Activated T-helper 1 cell treated with Interleukin-2 at 50 U/mL for 16 hours (primary cell): Measurements from ENCODE around the gene HMGB1.

Experiments
- DNase-seq: peaks from one replicate; pipeline ENCODE4 v3.0.0-alpha.2; 2020; ENCODE audit warnings: low read depth

HMGB1 gene

GRCh38 chr13:30465593-30466357, at the start of gene HMGB1:
Gene HMGB1 (minus strand): TSS chr13:30465936. CDS start chr13:30463680, 2,256 bp downstream.
- DNase-seq: peak; percentile 91

GRCh38 chr13:30510811-30511371, 45.2 kb upstream of the HMGB1 start:
- DNase-seq: no peak

DNA sequence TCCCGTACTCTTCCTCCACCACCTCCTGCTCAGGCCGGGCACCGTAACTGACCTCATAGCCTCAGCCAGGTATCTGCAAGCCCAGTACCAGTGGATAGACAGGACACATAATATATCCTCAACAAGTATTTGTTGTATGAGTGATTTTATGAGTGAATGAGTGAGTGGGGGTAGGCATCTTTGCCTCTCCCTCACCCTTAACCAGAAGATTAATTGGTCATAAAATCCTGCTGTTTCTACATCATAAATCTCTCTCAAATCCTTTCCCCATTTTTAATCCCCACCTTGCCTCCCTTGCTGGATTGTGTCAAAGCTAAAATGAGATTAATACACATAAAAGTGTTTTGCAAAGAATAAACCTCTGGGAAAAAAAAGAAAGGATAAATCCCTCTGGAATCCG, 44.4 kb upstream of the HMGB1 start:
- DNase-seq: no peak

DNA sequence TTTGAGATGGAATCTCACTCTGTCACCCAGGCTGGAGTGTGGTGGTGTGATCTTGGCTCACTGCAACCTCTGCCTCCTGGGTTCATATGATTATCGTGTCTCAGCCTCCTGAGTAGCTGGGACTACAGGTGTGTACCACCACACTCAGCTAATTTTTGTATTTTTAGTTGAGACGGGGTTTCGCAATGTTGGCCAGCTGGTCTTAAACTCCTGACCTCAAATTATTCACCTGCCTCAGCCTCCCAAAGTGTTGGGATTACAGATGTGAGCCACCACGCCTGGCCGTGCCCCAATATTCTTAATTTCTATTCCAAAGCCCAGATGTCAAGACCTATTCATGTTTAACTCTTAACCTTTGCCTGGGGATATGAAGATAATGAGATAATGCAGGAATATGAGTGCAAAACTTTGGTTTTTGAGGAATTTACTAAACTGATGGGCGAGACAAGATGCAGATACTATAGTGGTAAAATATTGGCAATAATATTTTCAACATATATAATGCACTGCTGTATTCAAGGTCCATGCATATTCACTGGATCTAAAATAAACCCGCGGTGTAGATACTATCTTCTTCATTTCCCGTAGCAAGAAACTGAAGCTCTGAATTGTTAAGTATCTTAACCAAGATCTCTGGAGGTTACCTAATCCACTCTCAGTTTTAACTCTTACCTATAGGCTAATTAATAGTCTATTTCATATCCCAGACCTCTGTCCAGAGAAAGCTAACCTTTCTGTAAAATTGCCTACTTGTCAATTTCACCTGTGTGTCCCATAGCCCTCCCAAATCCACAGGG, 43.7 kb upstream of the HMGB1 start:
- DNase-seq: no peak

GRCh38 chr13:30504081-30504480, 38.3 kb upstream of the HMGB1 start:
- DNase-seq: no peak

- no peak for DNase-seq
Observed at GRCh38 chr13:30502237-30502636, 36.5 kb upstream of the HMGB1 start.

DNA sequence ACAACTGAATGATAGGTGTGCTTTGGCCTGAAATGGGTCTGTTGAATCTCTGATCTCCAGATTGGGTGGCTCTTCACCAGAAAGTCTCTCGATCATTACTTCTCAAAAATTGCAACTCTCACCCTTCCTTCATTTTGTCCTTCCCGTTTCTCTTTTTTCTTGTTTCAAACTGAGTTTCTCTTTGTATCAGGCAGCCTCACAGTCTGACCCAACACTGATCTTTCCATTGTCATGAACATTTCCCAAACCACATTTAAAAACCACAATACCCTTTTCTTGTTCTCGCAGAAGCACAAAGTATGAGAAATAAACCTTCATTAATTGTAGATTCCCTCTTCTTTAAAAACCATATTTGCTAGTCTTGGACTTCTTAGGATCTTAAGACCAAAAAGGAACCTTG, 33.6 kb upstream of the HMGB1 start:
- DNase-seq: no peak

DNA sequence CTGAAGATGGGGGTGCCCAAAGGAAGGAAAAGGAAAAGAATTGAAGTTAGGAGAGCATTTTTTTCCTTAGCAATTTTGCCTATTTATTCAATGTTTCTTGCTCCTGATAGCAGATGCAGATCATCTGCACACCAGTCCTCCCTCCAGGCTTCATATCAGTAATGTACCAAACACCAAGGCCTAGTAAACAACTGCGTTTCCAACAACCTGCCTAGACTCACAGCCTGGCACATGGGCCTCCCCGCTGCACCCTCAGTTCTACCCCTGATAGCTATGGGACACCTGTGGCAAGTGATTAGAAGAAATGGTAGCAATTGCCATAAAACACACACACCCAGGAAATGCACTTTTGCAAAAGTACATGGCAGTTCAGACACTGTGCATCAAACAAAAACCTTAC, 30.4 kb upstream of the HMGB1 start:
- DNase-seq: no peak

DNA sequence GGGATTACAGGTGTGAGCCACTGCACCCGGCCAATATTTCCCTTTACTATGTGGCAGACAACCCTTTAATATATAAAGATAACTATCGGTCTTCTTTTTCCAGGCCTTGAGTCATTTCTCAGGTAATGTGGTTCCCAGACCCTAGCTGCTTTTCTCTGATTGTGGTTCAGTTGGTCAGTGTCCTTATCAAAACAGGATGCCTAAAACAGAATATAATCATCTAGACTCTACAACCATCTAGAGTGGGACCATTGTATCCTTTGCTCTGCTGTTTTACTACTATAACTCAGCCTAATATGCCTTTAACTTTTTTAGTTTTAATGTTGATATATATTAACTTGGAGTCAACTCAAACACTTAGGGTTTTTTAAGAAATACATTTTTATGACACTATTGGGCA, 30.0 kb upstream of the HMGB1 start:
- no peak for DNase-seq

GRCh38 chr13:30493658-30494381, 28.1 kb upstream of the HMGB1 start:
- no peak for DNase-seq

- no peak for DNase-seq
Observed at GRCh38 chr13:30487075-30487470, 21.3 kb upstream of the HMGB1 start.

- no peak for DNase-seq
Observed at GRCh38 chr13:30486230-30487074, 20.7 kb upstream of the HMGB1 start.

GRCh38 chr13:30481241-30481760, 15.6 kb upstream of the HMGB1 start:
- DNase-seq: no peak

- DNase-seq: no peak
Observed at GRCh38 chr13:30480292-30480950, 14.7 kb upstream of the HMGB1 start.

GRCh38 chr13:30479883-30480219, 14.1 kb upstream of the HMGB1 start:
- DNase-seq: no peak

DNA sequence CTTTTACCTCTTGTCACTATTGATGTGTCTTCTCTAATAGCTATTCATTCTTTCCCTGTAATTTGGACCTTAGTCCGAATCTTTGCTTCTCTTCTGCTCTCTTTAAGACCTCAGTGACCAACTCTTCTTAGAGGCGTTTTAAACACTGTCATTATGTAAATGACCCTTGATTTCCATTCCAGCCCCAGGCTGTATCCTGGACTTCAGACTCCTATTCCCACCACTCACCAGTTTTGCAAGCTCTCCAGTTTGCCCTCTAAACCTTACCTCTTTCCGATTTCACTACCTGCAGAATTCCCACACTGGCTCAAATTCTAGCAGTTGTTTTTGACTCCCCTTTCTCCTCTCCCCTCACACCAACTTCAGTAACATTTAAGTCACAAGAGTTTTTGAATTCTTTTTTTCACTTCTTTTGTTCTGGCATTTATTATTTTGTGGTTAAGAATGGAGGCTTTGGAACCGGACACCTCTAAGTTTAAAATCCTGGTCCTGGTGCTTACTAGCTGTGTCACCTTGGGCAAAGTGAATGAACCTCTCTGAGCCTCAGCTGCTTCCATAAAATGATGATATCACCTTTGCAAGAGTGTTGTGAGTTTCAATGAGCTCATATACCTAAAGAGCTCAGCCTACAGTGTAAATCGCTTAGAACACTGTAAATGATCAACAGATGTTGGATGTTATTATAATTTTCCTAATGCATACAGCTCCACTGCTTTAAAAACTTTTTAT, 13.6 kb upstream of the HMGB1 start:
- DNase-seq: no peak

DNA sequence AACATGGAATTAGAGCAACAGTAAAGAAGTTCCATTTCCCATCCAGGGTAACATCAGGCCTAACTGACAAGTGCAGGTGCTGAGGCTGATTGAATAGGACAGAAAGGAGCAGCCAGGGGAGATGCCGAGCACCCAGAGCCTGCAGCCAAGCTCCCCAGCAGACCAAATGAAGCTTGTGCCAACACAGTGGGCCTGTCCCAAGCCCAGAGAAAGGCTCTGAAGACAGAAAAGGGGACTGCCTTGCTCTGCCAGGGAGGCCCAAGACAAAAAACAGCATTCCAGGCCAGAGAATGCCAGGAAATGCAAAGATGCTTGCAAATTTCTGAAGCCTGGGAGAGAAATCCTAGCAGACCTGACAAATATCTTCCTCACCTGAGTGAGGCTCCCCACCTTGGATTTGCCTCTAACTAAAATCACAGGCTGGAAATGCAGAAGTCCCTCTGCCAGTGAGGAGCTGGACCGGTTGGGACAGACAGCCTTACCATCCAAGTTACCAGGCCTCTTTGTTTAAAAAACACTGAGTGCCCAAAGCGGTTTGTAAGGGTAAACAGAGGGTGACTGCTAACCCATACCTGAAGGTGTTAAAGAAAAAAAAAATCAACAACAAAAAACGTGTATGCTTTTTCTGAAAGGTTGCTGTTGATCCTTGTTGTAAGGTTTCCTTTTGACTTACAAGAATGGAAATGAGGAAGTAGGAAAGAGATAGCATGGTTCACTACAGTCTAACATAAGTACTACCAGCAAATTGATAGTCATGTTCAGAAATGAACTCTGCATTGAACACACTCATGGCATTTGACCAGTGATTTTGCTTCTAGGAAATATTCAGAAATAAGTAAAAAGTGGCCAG, 11.8 kb upstream of the HMGB1 start:
- DNase-seq: no peak

- DNase-seq: no peak
Observed at GRCh38 chr13:30473675-30474074, 7.9 kb upstream of the HMGB1 start.

DNA sequence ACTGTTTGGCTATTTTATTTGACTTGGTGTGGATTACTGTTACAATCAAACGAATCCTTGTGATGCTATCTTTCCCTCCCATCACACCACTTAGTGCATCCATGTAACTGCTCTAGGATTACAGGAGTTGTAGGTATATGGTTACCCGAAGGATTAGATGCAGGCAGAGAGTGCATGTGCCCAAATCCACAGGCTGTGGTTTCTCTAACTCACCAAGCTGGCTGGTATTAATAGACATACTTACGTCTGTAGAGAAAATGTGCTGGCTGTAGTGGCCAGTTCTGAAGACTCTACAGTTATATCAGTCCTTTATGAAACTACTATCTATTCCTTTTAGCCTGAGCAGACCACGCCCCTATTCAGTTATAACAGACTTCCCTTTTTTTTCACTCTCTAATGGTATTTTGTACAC, 1.1 kb upstream of the HMGB1 start:
- DNase-seq: no peak
